Measurements from ENCODE around the gene WDR82.

WDR82 gene

DNA sequence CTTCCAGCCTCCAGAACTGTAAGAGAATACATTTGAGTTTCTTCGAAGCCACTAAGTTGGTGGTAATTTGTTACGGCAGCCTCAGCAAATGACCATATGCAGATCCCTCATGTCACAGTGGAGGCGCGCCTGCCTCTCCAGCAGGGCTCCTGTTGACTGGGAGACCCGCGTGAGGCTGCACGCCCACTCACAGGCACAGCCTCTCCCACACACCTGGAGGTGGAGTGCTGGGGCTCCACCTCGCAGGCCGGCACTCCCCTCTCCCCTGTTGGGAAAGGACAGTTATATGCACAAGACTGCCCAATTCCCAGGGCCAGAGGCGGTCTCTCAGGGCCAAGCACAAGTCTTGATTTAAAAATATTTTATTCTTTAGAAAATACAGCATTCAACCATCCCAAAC lies 50.2 kb downstream of the WDR82 start:
- peaks cover 16% of the 10 kb centered on the region for H3F3A ChIP-seq (ENCODE audit: control insufficient read depth, insufficient read depth)
- H3K4me1 ChIP-seq (ENCODE audit: control insufficient read depth, low read length) = peaks cover 43% of the 10 kb centered on the region
- H4K20me1 ChIP-seq (ENCODE audit: control insufficient read depth, insufficient read depth, low read depth, low read length) = peaks cover 8% of the 10 kb centered on the region; the same call in 1 of the 2 replicates
- H3K79me2 ChIP-seq (ENCODE audit: control insufficient read depth, low read length) = peaks cover 22% of the 10 kb centered on the region
- no peaks in the 10 kb centered on the region for H3K9me3 ChIP-seq (ENCODE audit: control insufficient read depth, insufficient read depth, low read length)
- no peaks in the 10 kb centered on the region for H3K27me3 ChIP-seq (ENCODE audit: control insufficient read depth, low read length)
- no peak overlapping the region for H3K27ac ChIP-seq (ENCODE audit: low read depth, low read length)
- no peaks in the 10 kb centered on the region for H3K9me2 ChIP-seq (replicated peaks; ENCODE audit: control insufficient read depth, low read length)
- no peak for TF ChIP-seq EZH2phosphoT487 (IDR thresholded peaks at IDR 0.05; ENCODE audit: borderline replicate concordance, low read length)
- TF ChIP-seq, protein P1, sequence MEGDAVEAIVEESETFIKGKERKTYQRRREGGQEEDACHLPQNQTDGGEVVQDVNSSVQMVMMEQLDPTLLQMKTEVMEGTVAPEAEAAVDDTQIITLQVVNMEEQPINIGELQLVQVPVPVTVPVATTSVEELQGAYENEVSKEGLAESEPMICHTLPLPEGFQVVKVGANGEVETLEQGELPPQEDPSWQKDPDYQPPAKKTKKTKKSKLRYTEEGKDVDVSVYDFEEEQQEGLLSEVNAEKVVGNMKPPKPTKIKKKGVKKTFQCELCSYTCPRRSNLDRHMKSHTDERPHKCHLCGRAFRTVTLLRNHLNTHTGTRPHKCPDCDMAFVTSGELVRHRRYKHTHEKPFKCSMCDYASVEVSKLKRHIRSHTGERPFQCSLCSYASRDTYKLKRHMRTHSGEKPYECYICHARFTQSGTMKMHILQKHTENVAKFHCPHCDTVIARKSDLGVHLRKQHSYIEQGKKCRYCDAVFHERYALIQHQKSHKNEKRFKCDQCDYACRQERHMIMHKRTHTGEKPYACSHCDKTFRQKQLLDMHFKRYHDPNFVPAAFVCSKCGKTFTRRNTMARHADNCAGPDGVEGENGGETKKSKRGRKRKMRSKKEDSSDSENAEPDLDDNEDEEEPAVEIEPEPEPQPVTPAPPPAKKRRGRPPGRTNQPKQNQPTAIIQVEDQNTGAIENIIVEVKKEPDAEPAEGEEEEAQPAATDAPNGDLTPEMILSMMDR (IDR thresholded peaks at IDR 0.05; ENCODE audit: low read depth, low read length, poor library complexity, severe bottlenecking) = no peak
- H3K4me2 ChIP-seq (ENCODE audit: low read length) = no peak overlapping the region
- H3K36me3 ChIP-seq (ENCODE audit: control insufficient read depth, low read length) = peaks cover 62% of the 10 kb centered on the region
- no peak overlapping the region for H3K4me3 ChIP-seq (ENCODE audit: low read length)

DNA sequence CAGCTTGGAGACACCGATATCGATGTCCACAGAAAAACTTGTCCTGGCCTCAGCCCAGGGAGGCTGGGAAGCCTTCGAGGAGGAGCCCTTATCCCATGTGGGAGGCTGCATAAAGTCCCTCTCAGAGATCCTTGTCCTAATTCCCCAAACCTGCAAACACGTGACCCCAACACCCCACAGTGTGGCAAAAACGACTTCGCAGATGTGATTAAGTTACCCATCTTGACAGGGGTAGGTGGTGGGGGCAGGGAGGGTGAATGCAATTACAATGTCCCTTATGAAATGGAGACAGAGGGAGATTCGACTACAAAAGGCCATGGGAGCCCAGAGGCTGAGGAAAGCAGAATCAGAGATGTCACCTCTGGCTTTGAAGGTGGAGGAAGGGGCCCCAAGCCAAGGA lies 50.7 kb downstream of the WDR82 start:
- Histone ChIP-seq H3K79me2 (ENCODE audit: control insufficient read depth, low read length) (peaks cover 27% of the 10 kb centered on the region), H3K4me1 (ENCODE audit: control insufficient read depth, low read length) (peaks cover 43% of the 10 kb centered on the region), H3K4me3 (ENCODE audit: low read length) (no peak overlapping the region), H3K27ac (ENCODE audit: low read depth, low read length) (no peak overlapping the region), H3K27me3 (ENCODE audit: control insufficient read depth, low read length) (no peaks in the 10 kb centered on the region), H3F3A (ENCODE audit: control insufficient read depth, insufficient read depth) (peaks cover 16% of the 10 kb centered on the region), H3K4me2 (ENCODE audit: low read length) (no peak overlapping the region), H3K9me2 (replicated peaks; ENCODE audit: control insufficient read depth, low read length) (no peaks in the 10 kb centered on the region), H3K36me3 (ENCODE audit: control insufficient read depth, low read length) (peaks cover 63% of the 10 kb centered on the region), H4K20me1 (ENCODE audit: control insufficient read depth, insufficient read depth, low read depth, low read length) (peaks cover 8% of the 10 kb centered on the region; the same call in 1 of the 2 replicates), H3K9me3 (ENCODE audit: control insufficient read depth, insufficient read depth, low read length) (no peaks in the 10 kb centered on the region)
- no peak for TF ChIP-seq EZH2phosphoT487 (IDR thresholded peaks at IDR 0.05; ENCODE audit: borderline replicate concordance, low read length)
- TF ChIP-seq, protein P1 (IDR thresholded peaks at IDR 0.05; ENCODE audit: low read depth, low read length, poor library complexity, severe bottlenecking) = no peak

DNA sequence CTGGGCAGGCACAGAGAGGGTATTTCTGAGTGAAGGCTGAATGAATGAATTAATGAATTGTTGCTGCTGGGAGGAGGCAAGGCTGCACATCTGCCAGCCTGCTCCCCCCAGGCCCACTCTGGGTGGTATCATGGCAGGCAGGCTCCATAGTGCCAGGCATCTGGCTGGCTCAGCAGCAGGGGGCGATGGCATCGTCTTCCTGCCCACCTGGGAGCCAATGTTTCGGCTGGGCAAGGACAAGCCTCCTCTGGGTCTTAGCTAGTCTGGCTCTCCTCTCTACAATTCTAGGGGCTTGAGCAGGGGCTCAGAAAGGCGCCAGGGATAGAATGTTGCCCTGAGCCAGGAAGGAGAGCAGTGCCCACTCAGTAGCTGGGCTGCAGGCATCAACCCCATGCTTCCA lies 51.3 kb downstream of the WDR82 start:
- peaks cover 16% of the 10 kb centered on the region for H3F3A ChIP-seq (ENCODE audit: control insufficient read depth, insufficient read depth)

More for the DNA sequence above, 51.3 kb downstream of the WDR82 start:
- Histone ChIP-seq H3K4me3 (ENCODE audit: low read length) (peak overlapping the region; percentile 99; the same call in 1 of the 2 replicates), H3K27ac (ENCODE audit: low read depth, low read length) (peak overlapping the region; percentile 95), H3K9me2 (replicated peaks; ENCODE audit: control insufficient read depth, low read length) (no peaks in the 10 kb centered on the region), H3K9me3 (ENCODE audit: control insufficient read depth, insufficient read depth, low read length) (no peaks in the 10 kb centered on the region), H3K79me2 (ENCODE audit: control insufficient read depth, low read length) (peaks cover 33% of the 10 kb centered on the region), H3K4me2 (ENCODE audit: low read length) (peak overlapping the region; percentile 99), H3K27me3 (ENCODE audit: control insufficient read depth, low read length) (no peaks in the 10 kb centered on the region), H4K20me1 (ENCODE audit: control insufficient read depth, insufficient read depth, low read depth, low read length) (peaks cover 8% of the 10 kb centered on the region; the same call in 1 of the 2 replicates), H3K4me1 (ENCODE audit: control insufficient read depth, low read length) (peaks cover 43% of the 10 kb centered on the region), H3K36me3 (ENCODE audit: control insufficient read depth, low read length) (peaks cover 70% of the 10 kb centered on the region)
- TF ChIP-seq EZH2phosphoT487 (IDR thresholded peaks at IDR 0.05; ENCODE audit: borderline replicate concordance, low read length) = no peak
- TF ChIP-seq, protein P1 (IDR thresholded peaks at IDR 0.05; ENCODE audit: low read depth, low read length, poor library complexity, severe bottlenecking) = peak; percentile 22
